ENCODE results near the gene ZMPSTE24.
"Not testable (repeated sequence)": the region's sequence is repeated elsewhere in the genome, so short reads cannot be mapped to it uniquely, and the experiment has no call there.

Gene ZMPSTE24

DNA sequence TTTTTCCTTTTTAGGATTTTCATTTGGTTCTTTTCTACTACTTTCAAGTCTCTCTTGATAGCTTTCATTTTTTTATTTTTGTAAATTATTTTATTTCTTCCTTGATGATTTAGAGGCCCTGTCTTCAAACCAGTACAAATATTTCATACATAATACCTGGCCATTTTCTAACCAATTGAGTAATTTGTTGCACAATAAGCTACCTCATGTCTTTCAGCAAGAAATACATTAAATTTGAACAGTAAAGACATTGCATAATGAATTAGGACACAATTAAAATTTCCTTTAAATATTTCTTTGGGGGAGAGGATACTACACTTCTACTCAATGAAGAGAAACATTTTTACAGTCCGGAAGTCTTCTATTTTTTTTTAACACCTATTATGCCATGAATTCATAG, 74.7 kb downstream of the ZMPSTE24 start:
- H3K4me1 ChIP-seq (ENCODE audit: insufficient read depth, low read length), result no peaks in the 10 kb centered on the region
- H3K36me3 ChIP-seq (ENCODE audit: insufficient read depth, low read length), result no peaks in the 10 kb centered on the region
- peaks cover 4% of the 10 kb centered on the region; the same call in 1 of the 2 replicates for H3K9me3 ChIP-seq (ENCODE audit: insufficient read depth, low read depth, low read length)
- no peak overlapping the region for H3K9ac ChIP-seq (ENCODE audit: low read depth, low read length)
- 88% methylated on average over 1 of the region's 1 CpG for WGBS
- H3K4me3 ChIP-seq (ENCODE audit: low read length), result no peak overlapping the region
- no peak overlapping the region for H3K27ac ChIP-seq (ENCODE audit: low read depth, low read length)
- H3K27me3 ChIP-seq (ENCODE audit: insufficient read depth, low read length), result no peaks in the 10 kb centered on the region

- no peak overlapping the region for H3K27ac ChIP-seq (ENCODE audit: low read depth, low read length)
- 93% methylated on average over 8 of the region's 8 CpGs for WGBS
Measured at GRCh38 chr1:40337443-40337842, 79.4 kb downstream of the ZMPSTE24 start.

DNA sequence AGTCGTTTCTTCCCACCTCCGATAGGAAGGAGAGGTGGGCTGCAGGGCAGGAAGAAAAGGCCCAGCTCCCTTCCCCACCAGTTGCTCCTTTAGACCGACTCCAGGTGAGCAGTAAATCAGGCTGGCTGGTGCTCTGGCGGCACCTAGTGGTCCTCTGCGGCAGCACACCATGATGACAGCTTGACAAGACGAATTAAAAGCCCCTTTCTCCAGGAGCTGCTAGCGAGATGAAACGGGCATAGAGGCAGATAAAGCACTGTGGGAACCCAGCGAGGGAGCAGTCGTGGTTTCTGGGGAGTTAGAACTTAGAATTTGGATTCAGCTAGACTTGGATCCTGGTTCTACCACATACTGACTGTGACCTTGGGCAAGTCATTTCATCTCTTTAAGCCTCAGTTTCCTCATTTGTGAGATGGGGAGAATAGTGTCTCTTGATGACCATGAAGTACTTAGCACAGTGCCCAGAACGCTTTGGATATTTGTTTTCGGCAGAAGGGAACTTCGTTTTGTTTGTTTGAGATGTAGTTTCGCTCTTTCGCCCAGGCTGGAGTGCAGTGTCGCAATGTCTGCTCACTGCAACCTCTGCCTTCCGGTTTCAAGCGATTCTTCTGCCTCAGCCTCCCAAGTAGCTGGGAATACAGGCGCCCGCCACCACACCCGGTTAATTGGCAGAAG, 80.8 kb downstream of the ZMPSTE24 start:
- Histone ChIP-seq H3K4me3 (ENCODE audit: low read length) (no peak overlapping the region), H3K9ac (ENCODE audit: low read depth, low read length) (no peak overlapping the region), H3K9me3 (ENCODE audit: insufficient read depth, low read depth, low read length) (no peaks in the 10 kb centered on the region), H3K36me3 (ENCODE audit: insufficient read depth, low read length) (no peaks in the 10 kb centered on the region), H3K27ac (ENCODE audit: low read depth, low read length) (no peak overlapping the region), H3K27me3 (ENCODE audit: insufficient read depth, low read length) (no peaks in the 10 kb centered on the region; the same call in 1 of the 2 replicates), H3K4me1 (ENCODE audit: insufficient read depth, low read length) (no peaks in the 10 kb centered on the region)
- 44% methylated on average over 21 of the region's 21 CpGs for WGBS

More at GRCh38 chr1:40337443-40337842, 79.4 kb downstream of the ZMPSTE24 start:
- Histone ChIP-seq H3K27me3 (ENCODE audit: insufficient read depth, low read length) (no peaks in the 10 kb centered on the region; the same call in 1 of the 2 replicates), H3K9me3 (ENCODE audit: insufficient read depth, low read depth, low read length) (no peaks in the 10 kb centered on the region), H3K9ac (ENCODE audit: low read depth, low read length) (no peak overlapping the region), H3K4me1 (ENCODE audit: insufficient read depth, low read length) (no peaks in the 10 kb centered on the region), H3K36me3 (ENCODE audit: insufficient read depth, low read length) (no peaks in the 10 kb centered on the region), H3K4me3 (ENCODE audit: low read length) (no peak overlapping the region)

DNA sequence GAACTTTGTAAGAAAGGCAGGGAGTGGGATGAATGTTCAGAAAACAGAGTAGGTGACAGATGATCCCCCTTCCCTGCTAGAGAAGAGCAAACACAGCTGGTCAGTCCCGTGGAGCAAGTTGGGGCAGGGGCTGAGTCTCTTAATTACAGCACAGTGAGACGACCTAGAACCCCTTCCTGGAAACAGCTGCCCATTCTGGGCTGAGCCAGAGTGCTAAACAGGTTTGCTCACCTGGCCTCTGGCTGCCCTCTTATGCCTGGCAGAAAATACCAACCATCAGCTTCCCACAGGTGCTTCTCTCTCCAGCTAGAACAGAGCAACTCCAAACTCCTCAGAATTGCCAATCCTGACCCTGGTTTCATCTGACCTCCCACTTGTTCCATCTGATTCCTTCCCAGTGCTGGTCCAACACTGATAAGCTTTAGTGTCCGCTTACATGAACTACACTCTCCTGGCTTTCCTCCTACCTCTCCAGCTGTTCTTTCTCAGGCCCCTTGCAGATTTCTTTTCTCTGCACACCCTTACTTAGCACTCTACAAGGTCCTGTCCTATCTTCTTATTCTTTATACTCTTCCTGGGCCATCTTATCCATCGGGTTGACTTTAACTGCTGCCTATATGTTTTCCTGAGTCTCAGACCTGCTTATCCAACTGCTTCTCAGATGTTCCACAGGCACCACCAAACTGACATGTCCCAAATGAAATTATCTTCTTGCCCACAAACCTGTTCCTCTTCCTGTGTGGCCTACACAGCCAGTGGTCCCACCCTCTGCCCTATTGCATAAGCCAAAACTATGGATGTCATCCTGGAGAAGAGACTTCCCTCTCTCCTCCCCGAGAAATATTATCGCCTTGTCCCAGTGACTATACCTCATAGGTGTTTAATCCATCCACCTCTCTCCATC, 81.6 kb downstream of the ZMPSTE24 start:
- Histone ChIP-seq H3K9me3 (ENCODE audit: insufficient read depth, low read depth, low read length) (no peaks in the 10 kb centered on the region), H3K4me3 (ENCODE audit: low read length) (no peak overlapping the region), H3K36me3 (ENCODE audit: insufficient read depth, low read length) (no peaks in the 10 kb centered on the region), H3K9ac (ENCODE audit: low read depth, low read length) (no peak overlapping the region), H3K4me1 (ENCODE audit: insufficient read depth, low read length) (no peaks in the 10 kb centered on the region), H3K27me3 (ENCODE audit: insufficient read depth, low read length) (no peaks in the 10 kb centered on the region; the same call in 1 of the 2 replicates), H3K27ac (ENCODE audit: low read depth, low read length) (no peak overlapping the region)
- 79% methylated on average over 6 of the region's 6 CpGs for WGBS

- H3K36me3 ChIP-seq (ENCODE audit: insufficient read depth, low read length), result no peaks in the 10 kb centered on the region
- H3K27ac ChIP-seq (ENCODE audit: low read depth, low read length), result no peak overlapping the region
- H3K4me1 ChIP-seq (ENCODE audit: insufficient read depth, low read length), result no peaks in the 10 kb centered on the region
- 75% methylated on average over 5 of the region's 6 CpGs for WGBS
- no peaks in the 10 kb centered on the region; the same call in 1 of the 2 replicates for H3K27me3 ChIP-seq (ENCODE audit: insufficient read depth, low read length)
- no peak overlapping the region for H3K4me3 ChIP-seq (ENCODE audit: low read length)
- H3K9me3 ChIP-seq (ENCODE audit: insufficient read depth, low read depth, low read length), result no peaks in the 10 kb centered on the region
- no peak overlapping the region for H3K9ac ChIP-seq (ENCODE audit: low read depth, low read length)
Measured at GRCh38 chr1:40341491-40342380, 83.7 kb downstream of the ZMPSTE24 start.

GRCh38 chr1:40342381-40342717, 84.3 kb downstream of the ZMPSTE24 start:
- 90% methylated on average over 3 of the region's 3 CpGs for WGBS
- H3K27ac ChIP-seq (ENCODE audit: low read depth, low read length); H3K9me3 ChIP-seq (ENCODE audit: insufficient read depth, low read depth, low read length); H3K9ac ChIP-seq (ENCODE audit: low read depth, low read length); H3K4me1 ChIP-seq (ENCODE audit: insufficient read depth, low read length); H3K27me3 ChIP-seq (ENCODE audit: insufficient read depth, low read length); H3K36me3 ChIP-seq (ENCODE audit: insufficient read depth, low read length); H3K4me3 ChIP-seq (ENCODE audit: low read length): not testable (repeated sequence)

Measured in HUES64 (cell line).